Choroid plexus epithelial cell (primary cell): ENCODE measurements around the gene C16orf46.

Experiments used
- DNase-seq: peaks from one replicate; pipeline ENCODE4 v3.0.0-alpha.2; 2010; ENCODE audit warnings: low read depth
- H3K4me3 ChIP-seq: 2 replicates; pipeline ENCODE4 v1.5.1; 2011; ENCODE audit warnings: low read depth, mild to moderate bottlenecking, control low read depth, low read length, moderate library complexity
- CTCF ChIP-seq: conservative IDR thresholded peaks from 2 replicates; pipeline ENCODE4 v1.5.1; 2011; ENCODE audit warnings: low read depth, mild to moderate bottlenecking, control low read depth, inconsistent platforms, low read length, moderate library complexity

The C16orf46 gene

GRCh38 chr16:81014672-81015071 lies 62.4 kb downstream of the C16orf46 start:
- no peak for TF ChIP-seq CTCF
- no peak overlapping the region for H3K4me3 ChIP-seq
- no peak for DNase-seq

- TF ChIP-seq CTCF: no peak
Observed at GRCh38 chr16:81012974-81013373, 64.1 kb downstream of the C16orf46 start.

More at GRCh38 chr16:81012974-81013373, 64.1 kb downstream of the C16orf46 start:
- no peak overlapping the region for H3K4me3 ChIP-seq
- no peak for DNase-seq
